Astrocyte of the spinal cord (primary cell): ENCODE results near the gene TNFSF4.

Experiments
- DNase-seq: peaks from one replicate; pipeline ENCODE4 v3.0.0; 2011; ENCODE audit warnings: low read depth, low spot score
- H3K4me3 ChIP-seq: 2 replicates; pipeline ENCODE4 v1.5.1; 2011; ENCODE audit warnings: low read depth, mild to moderate bottlenecking, low read length, moderate library complexity
- in situ Hi-C: cut with HindIII; loops from 2 replicates; pipeline ENCODE4 v1.10.0; 2017; ENCODE audit warnings: low sequenced_read_pairs
- TF ChIP-seq, protein P1 (sequence below): IDR thresholded peaks from 2 replicates; pipeline ENCODE4 v1.5.1; 2012; ENCODE audit warnings: low read depth, mild to moderate bottlenecking, low read length, inconsistent platforms

Gene TNFSF4

GRCh38 chr1:173153503-173153902, 53.6 kb downstream of the TNFSF4 start:
- TF ChIP-seq, protein P1, sequence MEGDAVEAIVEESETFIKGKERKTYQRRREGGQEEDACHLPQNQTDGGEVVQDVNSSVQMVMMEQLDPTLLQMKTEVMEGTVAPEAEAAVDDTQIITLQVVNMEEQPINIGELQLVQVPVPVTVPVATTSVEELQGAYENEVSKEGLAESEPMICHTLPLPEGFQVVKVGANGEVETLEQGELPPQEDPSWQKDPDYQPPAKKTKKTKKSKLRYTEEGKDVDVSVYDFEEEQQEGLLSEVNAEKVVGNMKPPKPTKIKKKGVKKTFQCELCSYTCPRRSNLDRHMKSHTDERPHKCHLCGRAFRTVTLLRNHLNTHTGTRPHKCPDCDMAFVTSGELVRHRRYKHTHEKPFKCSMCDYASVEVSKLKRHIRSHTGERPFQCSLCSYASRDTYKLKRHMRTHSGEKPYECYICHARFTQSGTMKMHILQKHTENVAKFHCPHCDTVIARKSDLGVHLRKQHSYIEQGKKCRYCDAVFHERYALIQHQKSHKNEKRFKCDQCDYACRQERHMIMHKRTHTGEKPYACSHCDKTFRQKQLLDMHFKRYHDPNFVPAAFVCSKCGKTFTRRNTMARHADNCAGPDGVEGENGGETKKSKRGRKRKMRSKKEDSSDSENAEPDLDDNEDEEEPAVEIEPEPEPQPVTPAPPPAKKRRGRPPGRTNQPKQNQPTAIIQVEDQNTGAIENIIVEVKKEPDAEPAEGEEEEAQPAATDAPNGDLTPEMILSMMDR = no peak
- no peak overlapping the region for H3K4me3 ChIP-seq
- DNase-seq = no peak
- in situ Hi-C loops = no loop called here

GRCh38 chr1:173152598-173152997, 54.5 kb downstream of the TNFSF4 start:
- TF ChIP-seq, protein P1 = no peak
- no peak for DNase-seq
- in situ Hi-C loops = no loop called here
- no peak overlapping the region for H3K4me3 ChIP-seq

DNA sequence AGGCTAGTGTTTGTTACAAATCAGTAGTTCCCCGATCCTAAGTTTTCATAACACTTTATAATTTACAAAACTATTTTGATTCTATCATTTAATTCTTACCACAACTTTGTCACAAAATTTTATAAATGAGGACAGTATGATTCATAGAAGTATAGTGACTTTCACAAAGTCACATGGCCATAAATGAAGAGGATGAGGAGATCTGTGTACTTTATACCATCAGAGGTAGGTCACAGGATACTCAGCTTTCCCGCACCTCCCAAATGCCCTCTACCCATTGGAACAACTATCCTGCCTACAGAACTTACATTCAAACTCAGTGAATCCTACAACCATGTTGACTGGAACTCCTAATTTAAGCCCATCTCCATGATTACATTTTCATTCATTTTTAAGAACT, 56.3 kb downstream of the TNFSF4 start:
- TF ChIP-seq, protein P1 = no peak
- H3K4me3 ChIP-seq = no peak overlapping the region
- DNase-seq = no peak
- in situ Hi-C loops = no loop called here

DNA sequence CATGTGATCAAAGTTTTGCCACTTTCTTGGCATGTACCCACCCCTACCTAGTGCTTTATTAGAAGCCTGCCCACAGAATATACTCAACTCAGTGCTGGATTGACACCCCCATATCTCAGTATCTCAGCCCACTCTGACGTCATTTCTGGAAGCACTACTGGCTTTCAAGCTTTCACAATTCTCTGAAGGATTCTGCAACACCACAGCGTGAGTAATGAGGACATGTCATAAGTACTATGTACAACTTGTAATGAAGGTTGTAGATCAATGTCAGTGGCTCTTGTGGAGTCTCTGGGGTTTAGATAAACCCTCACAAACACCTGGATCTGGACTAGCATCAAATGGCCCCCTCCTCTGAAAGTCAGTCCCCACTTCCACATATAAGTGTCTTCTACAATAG, 57.2 kb downstream of the TNFSF4 start:
- peak; percentile 12 for DNase-seq
- H3K4me3 ChIP-seq = no peak overlapping the region
- in situ Hi-C loops = no loop called here
- TF ChIP-seq, protein P1 = no peak

DNA sequence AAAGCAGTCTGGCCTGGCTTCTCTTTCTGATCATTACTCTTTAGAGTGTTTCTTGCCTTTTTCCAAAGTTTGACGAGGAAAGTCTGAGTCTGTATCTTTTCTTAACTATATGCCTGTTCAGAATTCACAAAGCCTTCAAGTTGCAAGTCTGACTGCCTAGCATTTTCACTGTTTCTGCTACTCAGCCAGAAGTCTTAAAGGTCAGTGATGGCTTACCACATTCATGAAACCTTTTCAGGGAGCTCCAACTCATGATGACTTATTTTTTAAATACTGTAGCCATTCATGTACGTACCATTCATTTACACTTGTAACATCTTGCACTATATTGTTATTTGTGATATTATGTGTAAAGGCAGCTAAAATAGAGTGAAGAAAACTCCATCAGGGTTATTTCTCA, 58.2 kb downstream of the TNFSF4 start:
- TF ChIP-seq, protein P1 = no peak
- no peak overlapping the region for H3K4me3 ChIP-seq
- DNase-seq = no peak
- in situ Hi-C loops = no loop called here

- in situ Hi-C loops = no loop called here
- TF ChIP-seq, protein P1 = no peak
- H3K4me3 ChIP-seq = no peak overlapping the region
- DNase-seq = no peak
Observed at GRCh38 chr1:173148545-173148944, 58.6 kb downstream of the TNFSF4 start.

DNA sequence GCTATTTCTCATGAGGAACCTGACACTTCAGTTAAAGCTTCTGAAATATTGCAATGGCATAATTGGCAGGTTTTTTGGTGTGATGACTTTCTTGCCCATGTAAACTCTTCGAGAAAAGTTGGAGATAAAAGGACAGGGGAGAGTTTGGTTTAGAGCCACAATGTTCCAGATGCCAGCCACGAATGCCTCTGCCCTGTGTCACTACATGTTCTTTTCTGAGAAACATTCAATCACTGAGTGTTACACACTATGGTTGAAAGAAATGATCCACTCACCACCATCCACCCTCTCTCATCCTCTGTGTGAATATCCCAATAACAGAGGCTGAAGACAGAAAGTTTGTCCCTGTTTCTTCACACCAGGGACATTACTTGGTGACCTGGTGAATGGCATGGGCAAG, 66.4 kb downstream of the TNFSF4 start:
- DNase-seq = no peak
- TF ChIP-seq, protein P1 = no peak
- in situ Hi-C loops = no loop called here
- H3K4me3 ChIP-seq = no peak overlapping the region
